Progenitor cell of endocrine pancreas (in vitro differentiated cells): ENCODE data around the gene CARD18. TPM values are rescaled to one million over a fixed set of nuclear protein-coding genes. Genes with fewer than 3 reads are reported as not detected.

Experiments
- DNase-seq: peaks from one replicate; pipeline ENCODE4 v3.0.0; 2021; ENCODE audit warnings: low spot score; ENCODE audit not compliant: unreplicated experiment
- H3K27ac Mint-ChIP-seq: 2 replicates; pipeline ENCODE4 v1.8.0; 2021; ENCODE audit warnings: mild to moderate bottlenecking, moderate library complexity, mixed read lengths
- H3K27me3 Mint-ChIP-seq: 2 replicates; pipeline ENCODE4 v1.8.0; 2021; ENCODE audit warnings: mixed read lengths
- H3K36me3 Mint-ChIP-seq: 2 replicates; pipeline ENCODE4 v1.8.0; 2022; ENCODE audit warnings: mixed read lengths; ENCODE audit not compliant: insufficient read depth
- H3K4me1 Mint-ChIP-seq: 2 replicates; pipeline ENCODE4 v1.8.0; 2021; ENCODE audit warnings: low read depth, mixed read lengths
- H3K4me3 Mint-ChIP-seq: 2 replicates; pipeline ENCODE4 v1.8.0; 2021; ENCODE audit warnings: low read depth, mild to moderate bottlenecking, moderate library complexity, mixed read lengths
- H3K9me3 Mint-ChIP-seq: 2 replicates; pipeline ENCODE4 v1.8.0; 2021; ENCODE audit warnings: low read depth, mixed read lengths
- total RNA-seq: library from RNA; stranded (reverse); gene quantifications from 2 replicates; pipeline ENCODE4 v1.2.1, GENCODE V29; 2021
- TF ChIP-seq, protein P1 (sequence below): fragments of 200-600 bp; sonication (generic); IDR thresholded peaks from one replicate; pipeline ENCODE4 v1.5.0; 2021; ENCODE audit warnings: antibody characterized with exemption, mild to moderate bottlenecking; ENCODE audit not compliant: unreplicated experiment

The CARD18 gene
- total RNA-seq, 1 donor from 2014 or later = not detected

DNA sequence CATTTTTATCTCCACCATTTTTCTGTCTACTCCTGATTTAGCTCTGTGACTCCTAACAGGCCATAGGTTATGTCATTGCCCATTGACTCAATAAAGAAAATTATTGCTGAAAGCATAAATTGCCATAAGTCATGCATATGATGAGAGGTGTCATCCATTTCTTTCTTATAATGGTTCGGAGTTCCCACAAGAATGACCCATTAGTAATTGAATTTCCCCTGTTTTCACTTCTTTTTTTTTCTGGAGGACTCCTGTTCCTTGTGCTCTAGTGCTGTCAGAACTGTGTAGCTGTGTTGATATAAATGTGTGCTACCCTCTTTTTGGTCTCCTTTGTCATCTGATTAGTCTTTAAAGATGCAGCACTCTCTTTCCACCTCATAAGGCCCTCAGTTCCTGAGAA is 22.9 kb upstream of the CARD18 start:
- Mint-ChIP-seq H3K27me3 (no peaks in the 10 kb centered on the region), H3K36me3 (no peaks in the 10 kb centered on the region), H3K4me1 (no peaks in the 10 kb centered on the region), H3K4me3 (no peak overlapping the region), H3K27ac (no peak overlapping the region), H3K9me3 (no peaks in the 10 kb centered on the region)
- DNase-seq = no peak
- TF ChIP-seq, protein P1, sequence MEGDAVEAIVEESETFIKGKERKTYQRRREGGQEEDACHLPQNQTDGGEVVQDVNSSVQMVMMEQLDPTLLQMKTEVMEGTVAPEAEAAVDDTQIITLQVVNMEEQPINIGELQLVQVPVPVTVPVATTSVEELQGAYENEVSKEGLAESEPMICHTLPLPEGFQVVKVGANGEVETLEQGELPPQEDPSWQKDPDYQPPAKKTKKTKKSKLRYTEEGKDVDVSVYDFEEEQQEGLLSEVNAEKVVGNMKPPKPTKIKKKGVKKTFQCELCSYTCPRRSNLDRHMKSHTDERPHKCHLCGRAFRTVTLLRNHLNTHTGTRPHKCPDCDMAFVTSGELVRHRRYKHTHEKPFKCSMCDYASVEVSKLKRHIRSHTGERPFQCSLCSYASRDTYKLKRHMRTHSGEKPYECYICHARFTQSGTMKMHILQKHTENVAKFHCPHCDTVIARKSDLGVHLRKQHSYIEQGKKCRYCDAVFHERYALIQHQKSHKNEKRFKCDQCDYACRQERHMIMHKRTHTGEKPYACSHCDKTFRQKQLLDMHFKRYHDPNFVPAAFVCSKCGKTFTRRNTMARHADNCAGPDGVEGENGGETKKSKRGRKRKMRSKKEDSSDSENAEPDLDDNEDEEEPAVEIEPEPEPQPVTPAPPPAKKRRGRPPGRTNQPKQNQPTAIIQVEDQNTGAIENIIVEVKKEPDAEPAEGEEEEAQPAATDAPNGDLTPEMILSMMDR = no peak

- peaks cover 4% of the 10 kb centered on the region for H3K9me3 Mint-ChIP-seq
- DNase-seq = no peak
- TF ChIP-seq, protein P1 = no peak
- no peaks in the 10 kb centered on the region for H3K36me3 Mint-ChIP-seq
- no peak overlapping the region for H3K4me3 Mint-ChIP-seq
- H3K4me1 Mint-ChIP-seq = no peaks in the 10 kb centered on the region
- H3K27ac Mint-ChIP-seq = no peak overlapping the region
- no peaks in the 10 kb centered on the region for H3K27me3 Mint-ChIP-seq
Observed at GRCh38 chr11:105158436-105158835, 18.9 kb upstream of the CARD18 start.

- Mint-ChIP-seq H3K4me1 (no peaks in the 10 kb centered on the region), H3K27me3 (no peaks in the 10 kb centered on the region), H3K36me3 (no peaks in the 10 kb centered on the region), H3K4me3 (no peak overlapping the region), H3K27ac (no peak overlapping the region), H3K9me3 (peaks cover 4% of the 10 kb centered on the region)
- TF ChIP-seq, protein P1 = no peak
- no peak for DNase-seq
Observed at GRCh38 chr11:105156720-105157119, 17.2 kb upstream of the CARD18 start.

DNA sequence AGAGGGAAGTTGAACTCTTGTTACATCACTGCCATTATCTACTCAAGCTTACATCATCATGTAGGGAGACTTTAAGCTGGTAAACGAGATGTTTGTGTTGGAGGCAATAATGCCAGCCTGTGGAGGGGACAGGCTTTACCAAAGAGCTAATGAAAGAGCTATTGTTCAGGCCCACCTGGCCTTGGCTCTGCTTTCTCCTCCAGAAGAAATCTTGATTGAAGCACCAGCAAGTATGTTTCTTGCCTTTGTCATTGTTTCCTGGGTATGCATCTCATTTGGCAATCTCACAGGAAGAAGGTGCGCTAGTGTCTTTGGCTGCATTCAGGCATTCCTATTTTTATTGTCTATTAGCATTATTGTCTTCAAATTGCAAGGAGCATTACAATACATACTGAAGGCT is 16.7 kb upstream of the CARD18 start:
- TF ChIP-seq, protein P1 = no peak
- DNase-seq = no peak
- peaks cover 4% of the 10 kb centered on the region for H3K9me3 Mint-ChIP-seq

DNA sequence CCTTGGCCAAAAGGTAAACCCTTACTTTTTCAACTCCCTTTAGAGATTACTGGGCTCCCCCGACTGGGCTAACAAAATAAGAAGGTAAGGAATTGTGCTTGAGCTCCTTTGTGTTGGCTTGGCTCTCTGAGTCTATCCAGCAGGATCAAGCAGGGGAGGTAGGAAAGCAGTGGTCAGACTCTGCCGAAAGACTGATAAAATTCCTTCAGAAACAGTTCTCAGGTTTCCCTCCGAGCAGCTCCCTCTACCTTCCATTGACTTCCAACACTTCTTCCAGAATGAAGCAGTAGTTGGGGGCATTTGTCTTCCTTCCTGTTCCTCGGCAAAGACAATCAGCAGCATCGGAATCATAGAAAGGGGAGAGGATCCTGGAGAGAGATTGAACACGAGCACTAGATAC is 16.1 kb upstream of the CARD18 start:
- no peak for DNase-seq
- TF ChIP-seq, protein P1 = no peak
- Mint-ChIP-seq H3K36me3 (no peaks in the 10 kb centered on the region), H3K9me3 (peaks cover 4% of the 10 kb centered on the region), H3K4me3 (no peak overlapping the region), H3K4me1 (no peaks in the 10 kb centered on the region), H3K27ac (no peak overlapping the region), H3K27me3 (no peaks in the 10 kb centered on the region)

More for the DNA sequence above, 16.7 kb upstream of the CARD18 start:
- Mint-ChIP-seq H3K4me1 (no peaks in the 10 kb centered on the region), H3K36me3 (no peaks in the 10 kb centered on the region), H3K27me3 (no peaks in the 10 kb centered on the region), H3K4me3 (no peak overlapping the region), H3K27ac (no peak overlapping the region)
